Measurements from ENCODE around the gene ZNF827. TPM values are rescaled to one million over a fixed set of nuclear protein-coding genes. Genes with fewer than 3 reads are reported as not detected.

The ZNF827 gene
- total RNA-seq, 1 donor, result 9.1 TPM

- TF ChIP-seq CTCF (IDR thresholded peaks at IDR 0.05; ENCODE audit: insufficient read depth, low read depth, low read length), result no peak
- DNase-seq (ENCODE audit: low read depth), result no peak
These were observed 53.8 kb downstream of the ZNF827 start for GRCh38 chr4:145884775-145885174.

GRCh38 chr4:145883101-145883694, 55.4 kb downstream of the ZNF827 start:
- DNase-seq (ENCODE audit: low read depth), result no peak
- H3K4me3 ChIP-seq (ENCODE audit: low read depth, low read length), result no peak overlapping the region
- TF ChIP-seq CTCF (IDR thresholded peaks at IDR 0.05; ENCODE audit: insufficient read depth, low read depth, low read length), result no peak

More at GRCh38 chr4:145884775-145885174, 53.8 kb downstream of the ZNF827 start:
- H3K4me3 ChIP-seq (ENCODE audit: low read depth, low read length), result no peak overlapping the region

- TF ChIP-seq CTCF (IDR thresholded peaks at IDR 0.05; ENCODE audit: insufficient read depth, low read depth, low read length), result no peak
- no peak for DNase-seq (ENCODE audit: low read depth)
- no peak overlapping the region for H3K4me3 ChIP-seq (ENCODE audit: low read depth, low read length)
These were observed 56.0 kb downstream of the ZNF827 start for GRCh38 chr4:145882604-145883003.

GRCh38 chr4:145881989-145882388, 56.6 kb downstream of the ZNF827 start:
- TF ChIP-seq CTCF (IDR thresholded peaks at IDR 0.05; ENCODE audit: insufficient read depth, low read depth, low read length), result no peak
- no peak for DNase-seq (ENCODE audit: low read depth)
- no peak overlapping the region for H3K4me3 ChIP-seq (ENCODE audit: low read depth, low read length)

DNA sequence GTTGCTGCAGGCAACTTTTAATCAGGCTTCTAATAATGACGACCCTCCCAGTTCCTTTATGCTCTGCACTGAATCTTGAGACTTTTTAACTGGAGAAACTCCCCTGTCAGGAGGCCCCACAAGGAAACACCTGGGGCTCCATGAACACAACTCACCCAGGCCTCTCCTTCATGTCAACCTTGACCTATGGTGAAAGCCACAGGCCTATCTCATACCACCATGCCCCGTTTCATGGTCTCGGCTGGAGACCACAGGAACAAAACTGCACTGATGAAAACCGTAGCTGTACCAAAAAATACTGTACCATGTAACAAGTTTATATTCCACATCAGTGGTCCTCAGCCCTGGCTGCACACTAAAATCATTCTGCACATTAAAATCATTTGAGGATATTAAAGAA, 57.0 kb downstream of the ZNF827 start:
- TF ChIP-seq CTCF (IDR thresholded peaks at IDR 0.05; ENCODE audit: insufficient read depth, low read depth, low read length), result no peak
- H3K4me3 ChIP-seq (ENCODE audit: low read depth, low read length), result no peak overlapping the region
- no peak for DNase-seq (ENCODE audit: low read depth)

- no peak for TF ChIP-seq CTCF (IDR thresholded peaks at IDR 0.05; ENCODE audit: insufficient read depth, low read depth, low read length)
- DNase-seq (ENCODE audit: low read depth), result no peak
- no peak overlapping the region for H3K4me3 ChIP-seq (ENCODE audit: low read depth, low read length)
These were observed 58.2 kb downstream of the ZNF827 start for GRCh38 chr4:145880355-145880960.

GRCh38 chr4:145879598-145879997, 59.0 kb downstream of the ZNF827 start:
- H3K4me3 ChIP-seq (ENCODE audit: low read depth, low read length), result no peak overlapping the region
- DNase-seq (ENCODE audit: low read depth), result peak; percentile 86
- no peak for TF ChIP-seq CTCF (IDR thresholded peaks at IDR 0.05; ENCODE audit: insufficient read depth, low read depth, low read length)
